Measurements from ENCODE around the gene MGAT4B. TPM values are rescaled to one million over a fixed set of nuclear protein-coding genes. Genes with fewer than 3 reads are reported as not detected.

The MGAT4B gene
- total and polyA plus RNA-seq, 5 donors: 56.7 to 82.2 (median 79.6) TPM

DNA sequence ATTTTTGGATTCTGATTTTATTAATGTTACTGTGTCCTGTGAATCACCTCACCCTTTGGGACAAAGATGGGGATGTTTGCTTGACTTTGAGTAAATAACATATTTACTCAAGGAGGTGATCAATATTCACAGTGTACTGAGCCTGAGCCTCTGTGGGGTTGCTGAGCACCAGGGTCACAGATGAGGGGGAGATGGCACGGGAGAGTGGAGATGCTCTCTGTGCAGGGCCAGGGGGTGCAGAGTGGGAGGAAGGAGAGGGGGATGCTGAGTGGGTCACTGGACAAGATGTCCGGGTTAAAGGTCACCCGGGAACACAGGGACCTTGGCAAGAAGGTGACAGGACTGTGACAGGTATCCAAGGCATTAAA is 18.1 kb upstream of the MGAT4B start:
- intact Hi-C loops (cut with DNase I): no loop called here
- H3K27me3 ChIP-seq (ENCODE audit: control insufficient read depth, insufficient read depth): no peaks in the 10 kb centered on the region
- DNase-seq (peak in 1 of 3 donors; percentile 22), ATAC-seq (no peak)
- H3K9me3 ChIP-seq (ENCODE audit: control insufficient read depth, low read length): no peaks in the 10 kb centered on the region
- no peak overlapping the region for H3K27ac ChIP-seq (ENCODE audit: low read length)
- H3K4me3 ChIP-seq (ENCODE audit: low read length): no peak overlapping the region
- H3K4me1 ChIP-seq (ENCODE audit: control insufficient read depth, insufficient read depth, low read length): peaks cover 15% of the 10 kb centered on the region
- 80% methylated on average over 3 of the region's 3 CpGs for WGBS

DNA sequence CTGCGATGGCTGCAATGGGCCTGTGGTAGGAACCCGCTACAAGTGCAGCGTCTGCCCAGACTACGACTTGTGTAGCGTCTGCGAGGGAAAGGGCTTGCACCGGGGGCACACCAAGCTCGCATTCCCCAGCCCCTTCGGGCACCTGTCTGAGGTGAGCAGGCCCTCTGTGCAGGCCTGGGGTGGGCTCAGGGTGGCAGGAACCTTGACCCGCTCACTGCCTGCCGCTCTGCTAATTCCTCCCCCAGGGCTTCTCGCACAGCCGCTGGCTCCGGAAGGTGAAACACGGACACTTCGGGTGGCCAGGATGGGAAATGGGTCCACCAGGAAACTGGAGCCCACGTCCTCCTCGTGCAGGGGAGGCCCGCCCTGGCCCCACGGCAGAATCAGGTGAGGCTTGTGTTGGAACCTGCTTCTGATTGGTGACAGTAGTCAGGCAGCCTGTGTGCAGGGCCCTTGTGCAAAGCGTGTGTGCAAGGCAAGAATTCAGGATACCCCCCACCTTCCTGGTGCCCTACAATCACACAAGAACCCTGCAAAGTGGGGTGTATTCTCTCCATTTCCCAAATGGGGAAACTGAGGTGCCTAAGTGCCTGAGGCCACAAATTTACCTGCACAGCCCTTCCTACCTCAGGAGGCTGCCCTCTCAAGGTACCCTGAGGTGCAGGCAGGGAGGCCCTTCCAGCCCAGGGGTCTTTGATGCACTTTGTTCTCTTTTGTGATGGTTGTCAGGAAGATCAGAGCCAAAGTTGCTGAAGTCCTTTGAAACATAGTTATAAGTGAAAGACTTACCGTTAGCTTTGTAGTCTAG is 17.5 kb upstream of the MGAT4B start:
- intact Hi-C loops (cut with DNase I): no loop called here
- no peaks in the 10 kb centered on the region for H3K27me3 ChIP-seq (ENCODE audit: control insufficient read depth, insufficient read depth)
- no peaks in the 10 kb centered on the region for H3K9me3 ChIP-seq (ENCODE audit: control insufficient read depth, low read length)
- no peak overlapping the region for H3K27ac ChIP-seq (ENCODE audit: low read length)
- H3K4me1 ChIP-seq (ENCODE audit: control insufficient read depth, insufficient read depth, low read length): peaks cover 16% of the 10 kb centered on the region
- ATAC-seq (no peak), DNase-seq (peak in 2 of 3 donors; percentile 46 to 51)
- 87% methylated on average over 22 of the region's 22 CpGs for WGBS
- no peak overlapping the region for H3K4me3 ChIP-seq (ENCODE audit: low read length)

DNA sequence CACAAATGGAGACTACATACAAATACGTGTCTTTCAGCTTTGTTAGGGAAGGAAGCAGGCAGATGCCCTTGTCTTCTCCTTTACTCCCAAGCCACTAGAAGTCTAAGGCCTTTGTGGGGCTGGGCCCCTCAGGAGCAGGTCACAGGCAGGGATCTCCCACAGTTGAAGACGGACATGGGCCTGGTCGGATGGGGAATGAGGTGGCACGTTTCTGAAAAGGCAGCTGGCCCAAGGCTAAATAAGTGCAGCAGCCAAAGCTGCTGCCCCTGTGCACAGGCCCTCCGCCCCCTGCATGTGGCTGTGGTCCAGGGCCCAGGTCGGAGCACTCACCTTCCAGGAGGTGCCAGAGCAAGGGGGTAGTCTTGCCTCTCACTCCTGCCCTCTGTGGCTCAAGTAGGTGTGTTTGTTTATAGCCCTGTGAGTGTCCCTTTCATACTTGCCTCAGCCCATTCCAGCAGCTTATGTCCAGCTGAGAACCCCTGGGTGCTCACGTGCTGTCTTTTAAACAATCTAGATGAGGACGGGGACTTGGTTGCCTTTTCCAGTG is 15.9 kb upstream of the MGAT4B start:
- 51% methylated on average over 8 of the region's 8 CpGs for WGBS
- no peaks in the 10 kb centered on the region for H3K9me3 ChIP-seq (ENCODE audit: control insufficient read depth, low read length)
- ATAC-seq (no peak), DNase-seq (peak in 2 of 3 donors; percentile 54 to 59)
- peaks cover 16% of the 10 kb centered on the region for H3K4me1 ChIP-seq (ENCODE audit: control insufficient read depth, insufficient read depth, low read length)
- peak overlapping the region; percentile 88 for H3K4me3 ChIP-seq (ENCODE audit: low read length)
- H3K27ac ChIP-seq (ENCODE audit: low read length): peak overlapping the region; percentile 13
- no peaks in the 10 kb centered on the region for H3K27me3 ChIP-seq (ENCODE audit: control insufficient read depth, insufficient read depth)
- intact Hi-C loops (cut with DNase I): no loop called here

DNA sequence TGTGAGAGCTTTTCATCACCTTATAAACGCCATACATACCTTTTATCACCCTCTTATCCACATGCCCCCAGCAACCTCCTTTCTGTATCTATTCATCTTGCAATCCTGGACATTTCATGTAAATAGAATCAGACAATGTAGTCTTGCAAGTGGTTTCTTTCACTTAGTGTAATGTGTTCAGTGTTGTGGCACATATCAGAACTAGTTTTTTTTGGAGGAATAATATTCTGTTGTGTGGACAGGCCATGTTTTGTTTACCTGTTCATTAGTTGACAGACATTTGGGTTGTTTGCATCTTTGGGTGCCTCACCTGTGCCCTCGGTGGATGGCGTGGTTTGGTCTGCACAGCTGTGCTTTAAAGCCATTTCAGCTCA is 15.4 kb upstream of the MGAT4B start:
- 62% methylated on average over 3 of the region's 3 CpGs for WGBS
- DNase-seq: peak in 2 of 3 donors; percentile 40 to 50
- Histone ChIP-seq H3K27me3 (ENCODE audit: control insufficient read depth, insufficient read depth) (no peaks in the 10 kb centered on the region), H3K4me3 (ENCODE audit: low read length) (peak overlapping the region; percentile 88), H3K9me3 (ENCODE audit: control insufficient read depth, low read length) (no peaks in the 10 kb centered on the region), H3K4me1 (ENCODE audit: control insufficient read depth, insufficient read depth, low read length) (peaks cover 16% of the 10 kb centered on the region), H3K27ac (ENCODE audit: low read length) (no peak overlapping the region)
- ATAC-seq: no peak
- intact Hi-C loops (cut with DNase I): no loop called here

DNA sequence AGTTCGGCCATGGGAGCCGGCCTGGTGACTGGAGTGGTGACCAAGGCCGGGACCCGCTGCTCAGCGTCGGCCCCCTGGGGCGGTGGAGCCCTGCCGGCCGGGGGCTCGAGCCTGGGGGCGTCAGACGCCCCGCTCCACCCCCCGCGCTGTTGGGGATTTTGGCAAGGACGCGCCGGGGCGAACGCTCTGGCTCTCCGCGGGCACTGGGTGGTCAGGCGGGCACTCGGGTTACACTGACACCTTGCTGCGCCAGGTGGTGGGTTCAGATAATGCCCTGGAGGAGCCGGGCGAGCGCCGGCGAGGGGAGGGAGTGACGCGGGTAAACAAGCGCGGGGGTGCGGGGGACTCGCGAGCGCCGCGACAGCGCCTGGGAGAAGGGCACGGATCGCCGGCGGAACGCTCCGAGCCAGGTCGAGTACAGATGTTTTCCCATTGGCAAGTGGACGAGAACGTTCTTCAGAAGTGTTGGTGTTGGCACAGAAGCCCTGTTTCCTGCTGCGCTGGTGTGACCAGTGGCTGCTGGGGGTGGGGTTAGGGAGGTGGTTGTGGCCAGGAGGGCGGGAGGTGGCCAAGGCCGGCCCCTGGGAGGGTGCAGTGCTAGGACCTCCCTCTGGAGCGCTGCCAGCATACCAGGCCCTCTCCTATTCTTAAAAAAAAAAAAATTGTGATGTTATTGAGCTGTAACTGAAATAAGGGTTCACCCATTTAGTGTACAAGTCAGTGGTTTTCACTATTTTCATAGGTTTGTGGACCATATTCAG is 14.8 kb upstream of the MGAT4B start:
- peak overlapping the region; percentile 97 for H3K27ac ChIP-seq (ENCODE audit: low read length)
- H3K27me3 ChIP-seq (ENCODE audit: control insufficient read depth, insufficient read depth): no peaks in the 10 kb centered on the region
- under 1% methylated on average over 54 of the region's 54 CpGs for WGBS
- peaks cover 16% of the 10 kb centered on the region for H3K4me1 ChIP-seq (ENCODE audit: control insufficient read depth, insufficient read depth, low read length)
- intact Hi-C loops (cut with DNase I): no loop called here
- peak overlapping the region; percentile 88 for H3K4me3 ChIP-seq (ENCODE audit: low read length)
- ATAC-seq (peak; percentile 84 to 87), DNase-seq (peak; percentile 97 to 99 (median 99))
- no peaks in the 10 kb centered on the region for H3K9me3 ChIP-seq (ENCODE audit: control insufficient read depth, low read length)

DNA sequence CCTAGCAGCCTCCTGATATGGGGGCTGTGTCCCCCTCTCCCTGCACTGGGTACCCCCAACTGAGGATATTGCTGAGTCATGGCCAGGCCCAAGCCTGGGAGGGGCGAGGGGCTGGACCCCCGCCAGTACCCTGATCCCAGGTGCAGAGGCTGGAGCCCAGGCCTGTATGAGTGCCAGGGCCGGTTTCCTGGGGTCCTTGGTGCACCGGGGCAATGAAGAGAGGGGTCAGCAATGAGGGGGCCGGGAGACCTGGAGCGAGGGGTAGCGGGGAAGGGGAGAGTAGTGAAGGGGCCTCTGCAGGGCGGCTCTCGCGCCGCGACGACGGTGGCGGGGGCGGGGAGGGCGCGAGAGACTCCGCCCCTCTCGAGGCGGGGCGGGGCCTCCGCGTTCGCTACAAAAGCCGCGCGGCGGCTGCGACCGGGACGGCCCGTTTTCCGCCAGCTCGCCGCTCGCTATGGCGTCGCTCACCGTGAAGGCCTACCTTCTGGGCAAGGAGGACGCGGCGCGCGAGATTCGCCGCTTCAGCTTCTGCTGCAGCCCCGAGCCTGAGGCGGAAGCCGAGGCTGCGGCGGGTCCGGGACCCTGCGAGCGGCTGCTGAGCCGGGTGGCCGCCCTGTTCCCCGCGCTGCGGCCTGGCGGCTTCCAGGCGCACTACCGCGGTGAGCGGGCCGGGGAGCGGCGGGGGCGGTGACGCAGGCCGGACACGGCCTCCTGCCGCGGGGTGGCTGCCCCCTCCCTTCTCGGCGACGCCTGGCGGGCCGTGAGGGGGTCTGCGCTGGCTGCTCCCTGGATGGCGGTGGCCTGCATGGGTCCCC is 14.0 kb upstream of the MGAT4B start, which contains the start of gene SQSTM1:
Gene SQSTM1 (plus strand): TSS at position 423 of the 815 bp plus-strand sequence. CDS start 32 bp downstream, at position 455.
- peak within 1 kb of the TSS; percentile 97 for H3K27ac ChIP-seq (ENCODE audit: low read length)
- DNase-seq (peak; percentile 85 to 95 (median 94)), ATAC-seq (peak; percentile 70 to 77)
- H3K4me1 ChIP-seq (ENCODE audit: control insufficient read depth, insufficient read depth, low read length): peaks cover 16% of the 10 kb centered on the region
- H3K9me3 ChIP-seq (ENCODE audit: control insufficient read depth, low read length): no peaks in the 10 kb centered on the region
- peak within 1 kb of the TSS; percentile 88 for H3K4me3 ChIP-seq (ENCODE audit: low read length)
- intact Hi-C loops (cut with DNase I): no loop called here
- H3K27me3 ChIP-seq (ENCODE audit: control insufficient read depth, insufficient read depth): no peaks in the 10 kb centered on the region
- under 1% methylated on average over 81 of the region's 81 CpGs for WGBS

DNA sequence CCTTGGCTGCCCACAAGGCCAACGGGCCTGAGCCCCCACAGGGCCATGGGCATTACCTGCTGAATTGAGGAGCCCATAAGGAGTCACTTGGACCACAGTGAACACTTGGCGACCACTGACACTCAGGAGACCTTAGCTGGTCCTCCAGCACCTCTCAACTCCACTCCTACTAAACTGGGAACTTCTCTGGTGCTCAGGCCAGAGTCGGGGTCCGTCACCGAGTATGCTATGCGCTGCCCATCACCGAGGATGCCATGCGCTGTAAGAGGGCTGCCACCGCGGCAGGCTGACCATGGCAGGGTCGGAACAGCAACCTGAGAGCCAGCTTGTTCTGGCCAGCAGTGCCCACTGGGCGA is 13.4 kb upstream of the MGAT4B start:
- WGBS: 32% methylated on average over 12 of the region's 12 CpGs
- ATAC-seq (no peak), DNase-seq (peak in 1 of 3 donors; percentile 62)
- Histone ChIP-seq H3K9me3 (ENCODE audit: control insufficient read depth, low read length) (no peaks in the 10 kb centered on the region), H3K27me3 (ENCODE audit: control insufficient read depth, insufficient read depth) (no peaks in the 10 kb centered on the region), H3K4me3 (ENCODE audit: low read length) (peak overlapping the region; percentile 88), H3K27ac (ENCODE audit: low read length) (peak overlapping the region; percentile 93), H3K4me1 (ENCODE audit: control insufficient read depth, insufficient read depth, low read length) (peaks cover 16% of the 10 kb centered on the region)
- intact Hi-C loops (cut with DNase I): no loop called here

DNA sequence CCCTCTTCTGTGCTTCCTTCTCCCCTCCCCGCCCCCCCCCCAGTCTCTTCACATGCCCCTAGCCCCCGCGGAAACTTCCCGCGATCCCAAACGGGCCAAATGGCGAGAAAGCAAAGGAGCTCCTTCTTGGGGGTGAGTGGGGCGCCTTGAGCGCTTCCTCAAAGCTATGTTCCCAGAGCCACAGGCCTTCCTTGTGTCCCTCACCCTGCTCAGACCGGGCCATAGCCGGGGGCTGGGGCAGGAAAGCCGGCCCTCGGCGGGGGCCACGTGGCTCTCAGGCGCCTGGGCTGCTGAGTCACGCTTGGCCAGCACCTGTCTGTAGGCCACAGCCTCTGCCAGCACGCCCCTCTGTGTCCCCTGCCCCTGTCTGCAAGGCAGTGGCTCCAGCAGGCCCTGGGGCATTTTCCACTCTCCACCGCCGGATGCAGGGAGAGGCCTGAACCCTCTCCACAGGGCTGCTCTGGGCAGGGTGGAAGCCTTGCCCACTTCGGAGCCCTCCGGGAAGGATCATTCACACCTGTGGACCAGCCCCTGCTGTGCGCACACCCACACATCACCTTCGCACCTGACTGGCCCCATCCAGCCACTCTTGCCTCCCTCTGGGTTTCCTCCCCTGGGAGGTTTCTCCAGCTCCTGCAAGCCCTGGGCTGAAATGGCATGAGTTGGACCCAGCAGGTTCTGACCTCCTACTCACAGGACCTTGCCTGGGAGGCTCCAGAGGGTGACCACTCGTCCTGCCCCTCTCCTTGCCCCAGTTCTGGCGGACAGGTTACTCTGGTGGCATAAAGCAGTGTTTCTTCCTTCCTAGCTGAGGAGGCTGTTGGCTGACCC is 12.8 kb upstream of the MGAT4B start:
- intact Hi-C loops (cut with DNase I): no loop called here
- 21% methylated on average over 25 of the region's 26 CpGs for WGBS
- peaks cover 16% of the 10 kb centered on the region for H3K4me1 ChIP-seq (ENCODE audit: control insufficient read depth, insufficient read depth, low read length)
- peak overlapping the region; percentile 88 for H3K4me3 ChIP-seq (ENCODE audit: low read length)
- no peaks in the 10 kb centered on the region for H3K9me3 ChIP-seq (ENCODE audit: control insufficient read depth, low read length)
- ATAC-seq (peak; percentile 17 to 46), DNase-seq (peak; percentile 75 to 88 (median 87))
- H3K27me3 ChIP-seq (ENCODE audit: control insufficient read depth, insufficient read depth): no peaks in the 10 kb centered on the region
- peak overlapping the region; percentile 93 for H3K27ac ChIP-seq (ENCODE audit: low read length)

DNA sequence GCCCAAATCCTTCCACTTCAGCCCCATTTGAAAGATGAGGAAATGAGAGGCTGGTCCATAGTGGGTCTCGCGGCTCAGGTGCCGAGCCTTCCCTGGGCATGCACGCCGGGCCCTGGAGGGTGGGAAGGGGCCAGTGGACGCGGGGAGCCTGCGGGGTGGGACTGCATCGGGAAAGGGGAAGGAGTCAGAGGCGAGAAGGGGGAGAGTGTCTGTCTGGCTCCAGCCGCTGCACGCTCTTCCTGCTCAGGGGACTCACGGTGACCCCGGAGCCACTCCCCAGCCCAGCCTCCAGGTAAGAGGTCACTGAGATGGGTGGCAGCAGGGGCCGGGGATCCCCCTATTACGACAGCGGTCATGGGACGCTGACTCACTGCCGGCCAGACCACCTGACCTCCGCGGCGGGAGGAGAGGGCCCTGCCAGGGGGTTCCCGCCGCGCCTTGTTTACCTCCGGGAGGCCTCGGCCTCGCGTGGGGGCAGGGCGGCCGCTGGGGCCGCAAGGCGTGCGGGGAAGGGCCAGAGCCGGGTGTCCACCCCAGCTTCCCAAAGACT is 12.2 kb upstream of the MGAT4B start:
- DNase-seq: peak; percentile 95 to 97 (median 97)
- H3K27ac ChIP-seq (ENCODE audit: low read length): peak overlapping the region; percentile 93
- peaks cover 16% of the 10 kb centered on the region for H3K4me1 ChIP-seq (ENCODE audit: control insufficient read depth, insufficient read depth, low read length)
- no peaks in the 10 kb centered on the region for H3K27me3 ChIP-seq (ENCODE audit: control insufficient read depth, insufficient read depth)
- peak; percentile 77 to 78 for ATAC-seq
- H3K9me3 ChIP-seq (ENCODE audit: control insufficient read depth, low read length): no peaks in the 10 kb centered on the region
- intact Hi-C loops (cut with DNase I): no loop called here
- 1% methylated on average over 35 of the region's 35 CpGs for WGBS
- peak overlapping the region; percentile 21 for H3K4me3 ChIP-seq (ENCODE audit: low read length)
